Lower lobe of right lung (tissue), 2 donors: ENCODE results near the gene LKAAEAR1. TPM values are rescaled to one million over a fixed set of nuclear protein-coding genes. Genes with fewer than 3 reads are reported as not detected.
A peak's percentile ranks its signal among the peaks of the same experiment; 100 is the strongest.

Experiments
- ATAC-seq, 2 donors: fragments of 200-7000 bp; cut with Tn5 transposase; one replicate each; pipeline ENCODE4 v1.9.1; 2020 to 2022; ENCODE audit warnings: mild to moderate bottlenecking in 2 of 2, moderate library complexity in 2 of 2
- DNase-seq: peaks from one replicate; pipeline ENCODE4 v3.0.0-alpha.2; 2020
- H3K27ac ChIP-seq: fragments of 200-600 bp; one replicate; pipeline ENCODE4 v1.8.0; 2022
- H3K27me3 ChIP-seq: fragments of 200-600 bp; one replicate; pipeline ENCODE4 v1.8.0; 2022; ENCODE audit warnings: low read depth
- H3K36me3 ChIP-seq: fragments of 200-600 bp; one replicate; pipeline ENCODE4 v1.8.0; 2022; ENCODE audit warnings: mild to moderate bottlenecking
- H3K4me1 ChIP-seq: fragments of 200-600 bp; one replicate; pipeline ENCODE4 v1.8.0; 2022
- H3K4me3 ChIP-seq: fragments of 200-600 bp; one replicate; pipeline ENCODE4 v1.8.0; 2022; ENCODE audit warnings: mild to moderate bottlenecking
- H3K9me3 ChIP-seq: fragments of 200-600 bp; one replicate; pipeline ENCODE4 v1.8.0; 2022
- CTCF ChIP-seq: fragments of 200-600 bp; IDR thresholded peaks from one replicate; pipeline ENCODE4 v1.8.0; 2022; ENCODE audit warnings: antibody characterized with exemption, mild to moderate bottlenecking
- intact Hi-C: fragments of 100-400 bp; cut with DNase I; formaldehyde crosslinking; loops from one replicate; pipeline ENCODE4 v1.11.0; 2022
- total RNA-seq: library from RNA; stranded (reverse); fragmentation: NEBNext Ultra II Directional; extraction: Animal tissue kit (Norgen Biotek cat#: 25700); gene quantifications from one replicate; pipeline ENCODE4 v1.2.1, GENCODE V29; 2021
- donor health status: DM: no; HTN: yes; CAD: no; lungs with severe emphysema.

The LKAAEAR1 gene
- total RNA-seq, 1 donor from 2014 or later = 0.97 TPM

GRCh38 chr20:64107736-64108457 lies 23.7 kb upstream of the LKAAEAR1 start:
- Histone ChIP-seq H3K27ac (no peak overlapping the region), H3K27me3 (peaks cover 13% of the 10 kb centered on the region), H3K4me3 (no peak overlapping the region), H3K9me3 (no peaks in the 10 kb centered on the region), H3K36me3 (no peaks in the 10 kb centered on the region), H3K4me1 (no peaks in the 10 kb centered on the region)
- ATAC-seq (no peak), DNase-seq (peak; percentile 24)
- intact Hi-C loops = no loop called here
- TF ChIP-seq CTCF = no peak

- ATAC-seq = no peak
- no peak within 1 kb of the TSS for H3K4me3 ChIP-seq
- TF ChIP-seq CTCF = no peak
- intact Hi-C loops = no loop called here
- peaks cover 5% of the 10 kb centered on the region for H3K4me1 ChIP-seq
- peaks cover 21% of the 10 kb centered on the region for H3K27me3 ChIP-seq
- H3K36me3 ChIP-seq = no peaks in the 10 kb centered on the region
- H3K9me3 ChIP-seq = no peaks in the 10 kb centered on the region
- H3K27ac ChIP-seq = no peak within 1 kb of the TSS
- DNase-seq = peak; percentile 39
These were observed 23.0 kb upstream of the LKAAEAR1 start, which contains the start of gene NPBWR2 for GRCh38 chr20:64106981-64107735. TSS of gene NPBWR2 (minus strand) at chr20:64107565. CDS start at chr20:64106831, 734 bp downstream.

- Histone ChIP-seq H3K4me1 (peaks cover 11% of the 10 kb centered on the region), H3K9me3 (no peaks in the 10 kb centered on the region), H3K36me3 (no peaks in the 10 kb centered on the region), H3K4me3 (no peak overlapping the region), H3K27me3 (peaks cover 27% of the 10 kb centered on the region), H3K27ac (no peak overlapping the region)
- intact Hi-C loops = no loop called here
- peak; percentile 36 for DNase-seq
- no peak for TF ChIP-seq CTCF
- no peak for ATAC-seq
These were observed 22.3 kb upstream of the LKAAEAR1 start for GRCh38 chr20:64106435-64106961.

- DNase-seq (peak; percentile 39), ATAC-seq (no peak)
- Histone ChIP-seq H3K27ac (no peak overlapping the region), H3K4me3 (no peak overlapping the region), H3K36me3 (no peaks in the 10 kb centered on the region), H3K4me1 (peaks cover 11% of the 10 kb centered on the region), H3K9me3 (no peaks in the 10 kb centered on the region), H3K27me3 (peaks cover 33% of the 10 kb centered on the region)
- intact Hi-C loops = no loop called here
- no peak for TF ChIP-seq CTCF
These were observed 21.7 kb upstream of the LKAAEAR1 start for GRCh38 chr20:64105846-64106434.

GRCh38 chr20:64104667-64105451 lies 20.7 kb upstream of the LKAAEAR1 start:
- DNase-seq (peak; percentile 32), ATAC-seq (no peak)
- H3K9me3 ChIP-seq = no peaks in the 10 kb centered on the region
- no peak overlapping the region for H3K4me3 ChIP-seq
- no peak for TF ChIP-seq CTCF
- peaks cover 36% of the 10 kb centered on the region for H3K27me3 ChIP-seq
- no peak overlapping the region for H3K27ac ChIP-seq
- H3K36me3 ChIP-seq = no peaks in the 10 kb centered on the region
- peaks cover 11% of the 10 kb centered on the region for H3K4me1 ChIP-seq
- intact Hi-C loops = no loop called here
